IPS DF 6.9 (cell line): ENCODE data around the gene CACTIN.
A peak's percentile ranks its signal among the peaks of the same experiment; 100 is the strongest.
"Not testable (repeated sequence)": the region's sequence is repeated elsewhere in the genome, so short reads cannot be mapped to it uniquely, and the experiment has no call there.

Experiments
- DNase-seq: peaks from one replicate; pipeline ENCODE4 v3.0.0-alpha.2; 2013; ENCODE audit warnings: low read depth, low spot score
- H3K27ac ChIP-seq: one replicate; pipeline ENCODE4 v1.5.1; 2013; ENCODE audit warnings: low read length, control low read depth
- H3K27me3 ChIP-seq: 2 replicates; pipeline ENCODE4 v1.6.1; 2013; ENCODE audit warnings: mild to moderate bottlenecking, low read length; ENCODE audit not compliant: control insufficient read depth, insufficient read depth
- H3K36me3 ChIP-seq: 2 replicates; pipeline ENCODE4 v1.6.1; 2013; ENCODE audit warnings: low read length; ENCODE audit not compliant: control insufficient read depth, insufficient read depth
- H3K4me1 ChIP-seq: 2 replicates; pipeline ENCODE4 v1.6.1; 2013; ENCODE audit warnings: low read length; ENCODE audit not compliant: control insufficient read depth, insufficient read depth
- H3K4me3 ChIP-seq: 2 replicates; pipeline ENCODE4 v1.5.1; 2013; ENCODE audit warnings: mild to moderate bottlenecking, low read length
- H3K9me3 ChIP-seq: 2 replicates; pipeline ENCODE4 v1.6.1; 2013; ENCODE audit warnings: low read length, inconsistent platforms; ENCODE audit not compliant: control insufficient read depth, insufficient read depth
- WGBS: extraction: QIAGEN DNeasy Blood & Tissue Kit; methylation state at CpG from one replicate; pipeline ENCODE4 v1.1.7; 2013; ENCODE audit warnings: mixed read lengths, missing lambda C conversion rate; ENCODE audit not compliant: insufficient read length, insufficient coverage; 5-methylcytosine and 5-hydroxymethylcytosine counted together

The CACTIN gene

DNA sequence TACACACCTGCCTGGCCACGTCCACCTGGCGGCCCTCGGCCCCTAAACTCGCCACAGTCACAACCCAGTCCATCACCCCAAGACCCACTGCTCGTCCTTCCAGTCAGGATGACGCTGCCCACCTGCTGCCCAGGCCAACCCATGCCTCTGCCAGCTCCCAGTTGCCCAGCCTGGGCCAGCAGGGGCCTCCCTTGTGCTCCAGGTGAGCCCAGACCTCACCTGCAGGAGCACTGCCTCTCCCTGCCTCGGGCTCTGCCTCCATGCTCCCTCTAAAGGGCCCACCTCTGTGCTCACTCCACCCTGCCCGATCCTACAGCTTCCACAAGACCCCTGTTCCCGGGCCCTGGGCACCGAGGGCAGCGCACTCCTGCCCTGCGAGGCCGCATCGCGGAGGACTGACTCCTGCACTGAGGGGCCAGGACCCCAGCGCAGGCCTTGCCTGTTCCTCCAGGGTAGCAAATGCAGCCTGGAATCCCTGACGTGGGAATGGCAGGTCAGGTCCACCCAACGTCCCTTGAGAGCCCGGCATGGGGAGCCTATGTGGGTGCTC is 8.0 kb upstream of the CACTIN start:
- H3K4me3 ChIP-seq = no peak overlapping the region
- no peak overlapping the region for H3K27ac ChIP-seq
- no CpG with 5 or more reads among the region's 19 CpGs for WGBS
- no peaks in the 10 kb centered on the region for H3K4me1 ChIP-seq
- H3K9me3 ChIP-seq = no peaks in the 10 kb centered on the region
- no peak for DNase-seq
- no peaks in the 10 kb centered on the region for H3K27me3 ChIP-seq
- peaks cover 13% of the 10 kb centered on the region; the same call in 1 of the 2 replicates for H3K36me3 ChIP-seq

GRCh38 chr19:3633559-3633988 is 7.0 kb upstream of the CACTIN start:
- H3K4me1 ChIP-seq = no peaks in the 10 kb centered on the region
- H3K27me3 ChIP-seq = no peaks in the 10 kb centered on the region
- no peak overlapping the region for H3K4me3 ChIP-seq
- H3K9me3 ChIP-seq = no peaks in the 10 kb centered on the region
- WGBS = no CpG with 5 or more reads among the region's 22 CpGs
- DNase-seq = no peak
- H3K27ac ChIP-seq = no peak overlapping the region
- peaks cover 8% of the 10 kb centered on the region; the same call in 1 of the 2 replicates for H3K36me3 ChIP-seq

DNA sequence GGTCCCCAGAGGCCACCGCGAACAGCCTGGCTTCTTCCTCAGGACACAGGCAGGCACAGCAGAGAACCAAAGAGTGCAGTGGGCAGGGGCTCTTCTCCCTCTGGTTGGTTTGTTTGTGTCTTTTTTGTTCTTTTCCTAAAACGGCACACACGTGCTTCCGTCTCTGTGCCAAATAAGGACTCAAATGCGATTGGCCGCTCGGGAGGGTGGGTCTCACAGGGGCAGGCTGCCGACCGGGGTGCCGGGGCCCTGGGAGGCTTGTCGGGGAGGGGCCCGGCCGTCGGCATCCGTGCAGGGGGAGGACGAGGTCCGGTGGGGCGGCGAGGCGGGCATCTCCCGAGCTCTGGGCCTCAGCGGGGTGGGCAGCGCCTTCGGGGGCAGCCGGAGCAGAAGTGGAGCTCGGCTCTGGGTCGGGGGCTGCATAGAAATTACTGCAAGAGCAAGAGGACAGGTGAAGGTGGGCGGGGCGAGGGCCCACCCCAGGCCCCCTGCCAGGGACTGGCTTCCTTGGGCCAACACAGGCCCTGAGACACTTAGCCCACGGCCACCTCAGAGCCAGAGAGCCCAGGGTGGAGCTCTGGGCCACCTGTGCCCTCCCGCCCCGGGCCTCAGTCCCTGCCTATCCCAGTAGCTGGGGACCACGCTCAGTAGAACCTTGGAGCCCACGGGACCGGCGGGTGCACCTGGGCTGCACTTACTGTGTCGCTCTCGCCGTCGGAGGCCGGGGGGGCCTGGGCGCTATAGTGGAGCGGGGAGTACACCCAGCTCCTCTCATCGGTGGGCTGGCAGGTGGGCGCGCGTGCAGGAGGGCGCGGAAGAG is 6.4 kb upstream of the CACTIN start:
- Histone ChIP-seq H3K36me3 (peaks cover 5% of the 10 kb centered on the region; the same call in 1 of the 2 replicates), H3K4me1 (no peaks in the 10 kb centered on the region), H3K27me3 (no peaks in the 10 kb centered on the region), H3K4me3 (no peak overlapping the region), H3K9me3 (no peaks in the 10 kb centered on the region), H3K27ac (no peak overlapping the region)
- WGBS = no CpG with 5 or more reads among the region's 50 CpGs
- no peak for DNase-seq

- DNase-seq = no peak
- no peaks in the 10 kb centered on the region for H3K9me3 ChIP-seq
- peaks cover 5% of the 10 kb centered on the region; the same call in 1 of the 2 replicates for H3K36me3 ChIP-seq
- H3K27me3 ChIP-seq = no peaks in the 10 kb centered on the region
- no CpG with 5 or more reads among the region's 16 CpGs for WGBS
- H3K4me3 ChIP-seq = no peak overlapping the region
- H3K4me1 ChIP-seq = no peaks in the 10 kb centered on the region
- H3K27ac ChIP-seq = no peak overlapping the region
Measured at GRCh38 chr19:3632098-3632497, 5.5 kb upstream of the CACTIN start.

DNA sequence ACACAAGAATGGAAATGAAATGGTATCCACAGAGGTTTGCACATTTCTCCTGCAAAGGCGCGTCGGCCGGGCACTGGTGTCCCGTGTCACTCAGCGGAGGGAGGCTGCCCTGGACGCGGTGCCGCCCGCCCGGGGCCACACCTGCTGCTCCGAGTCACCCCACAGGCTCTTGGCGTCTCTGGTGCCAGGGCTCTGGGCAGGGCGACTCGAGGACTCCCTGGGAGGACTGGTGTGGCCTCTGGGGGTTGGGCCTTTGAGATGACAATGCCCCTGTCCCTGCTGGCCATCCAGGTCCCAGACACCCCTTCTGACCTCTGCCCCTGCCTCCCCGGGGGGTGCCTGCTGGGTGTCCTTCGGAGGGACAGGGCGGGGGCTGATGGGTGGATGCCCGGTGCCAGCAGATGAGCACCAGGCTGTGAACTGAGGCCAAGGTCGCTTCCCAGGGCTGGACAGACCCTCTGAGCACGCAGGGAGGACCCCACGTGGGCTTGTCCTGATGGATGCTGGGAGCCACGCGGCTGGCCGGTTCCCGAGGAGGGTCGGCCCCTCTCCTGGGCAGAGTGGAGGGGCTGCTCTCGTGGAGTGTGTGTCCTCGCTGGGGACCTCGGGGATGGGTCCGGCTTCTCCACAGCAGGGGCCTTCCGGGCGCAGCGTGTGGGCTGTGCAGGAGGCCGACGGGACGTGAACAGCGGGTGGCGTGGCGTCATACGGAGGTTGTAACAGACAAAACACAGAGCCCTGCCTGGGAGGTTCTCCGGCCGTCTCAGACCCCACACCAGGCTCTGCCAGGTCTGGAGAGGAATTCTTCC is 4.7 kb upstream of the CACTIN start:
- no CpG with 5 or more reads among the region's 43 CpGs for WGBS

DNA sequence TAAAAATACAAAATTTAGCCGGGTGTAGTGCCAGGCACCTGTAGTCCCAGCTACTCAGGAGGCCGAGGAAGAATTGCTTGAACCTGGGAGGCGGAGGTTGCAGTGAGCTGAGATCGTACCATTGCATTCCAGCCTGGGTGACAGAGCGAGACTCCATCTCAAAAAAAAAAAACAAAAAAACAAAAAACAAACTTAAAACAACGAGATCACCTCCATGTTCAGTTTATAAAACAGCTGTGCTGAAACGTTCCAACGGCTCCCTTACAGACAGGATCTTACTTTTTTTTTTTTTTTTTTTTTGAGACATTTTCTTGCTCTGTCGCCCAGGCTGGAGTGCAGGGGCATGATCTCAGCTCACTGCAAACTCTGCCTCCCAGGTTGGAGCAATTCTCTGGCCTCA is 2.2 kb upstream of the CACTIN start:
- not testable (repeated sequence) for DNase-seq, H3K27me3 ChIP-seq, H3K36me3 ChIP-seq, H3K4me1 ChIP-seq, H3K27ac ChIP-seq, H3K9me3 ChIP-seq, H3K4me3 ChIP-seq
- no CpG with 5 or more reads among the region's 9 CpGs for WGBS

More for the DNA sequence above, 4.7 kb upstream of the CACTIN start:
- Histone ChIP-seq H3K27ac (no peak overlapping the region), H3K9me3 (no peaks in the 10 kb centered on the region), H3K4me1 (no peaks in the 10 kb centered on the region), H3K36me3 (no peaks in the 10 kb centered on the region; the same call in 1 of the 2 replicates), H3K27me3 (no peaks in the 10 kb centered on the region), H3K4me3 (no peak overlapping the region)
- DNase-seq = no peak

GRCh38 chr19:3627351-3627723 is 747 bp upstream of the CACTIN start:
- Histone ChIP-seq H3K27ac (no peak overlapping the region), H3K4me3 (no peak overlapping the region), H3K9me3 (no peaks in the 10 kb centered on the region), H3K4me1 (no peaks in the 10 kb centered on the region), H3K27me3 (no peaks in the 10 kb centered on the region), H3K36me3 (peaks cover 6% of the 10 kb centered on the region)
- no CpG with 5 or more reads among the region's 7 CpGs for WGBS
- no peak for DNase-seq

DNA sequence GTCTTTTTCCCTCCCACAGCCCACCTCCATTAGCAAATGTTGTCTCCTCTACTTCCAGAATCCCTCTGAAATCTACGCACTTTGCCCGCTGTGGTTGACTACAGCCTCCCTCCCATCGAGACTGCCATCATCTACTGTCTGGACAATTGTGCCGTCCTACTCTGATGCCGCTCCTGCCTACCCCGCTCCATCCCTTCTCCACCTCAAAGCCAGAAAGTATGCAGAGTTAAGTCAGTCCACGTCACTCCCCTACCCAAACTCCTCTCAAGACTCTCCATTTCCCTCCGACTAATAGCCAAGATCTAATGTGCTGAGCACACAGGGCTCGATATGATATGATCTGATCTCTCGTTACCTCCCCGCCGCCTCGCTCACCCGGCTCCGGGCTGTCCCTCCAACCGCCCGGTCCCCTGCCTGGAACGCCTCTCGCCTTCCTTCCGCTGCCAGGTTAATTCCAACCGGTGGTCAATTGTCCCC is 556 bp downstream of the CACTIN start:
- Histone ChIP-seq H3K4me3 (peak overlapping the region; percentile 89), H3K27ac (no peak overlapping the region), H3K36me3 (peaks cover 6% of the 10 kb centered on the region)

DNA sequence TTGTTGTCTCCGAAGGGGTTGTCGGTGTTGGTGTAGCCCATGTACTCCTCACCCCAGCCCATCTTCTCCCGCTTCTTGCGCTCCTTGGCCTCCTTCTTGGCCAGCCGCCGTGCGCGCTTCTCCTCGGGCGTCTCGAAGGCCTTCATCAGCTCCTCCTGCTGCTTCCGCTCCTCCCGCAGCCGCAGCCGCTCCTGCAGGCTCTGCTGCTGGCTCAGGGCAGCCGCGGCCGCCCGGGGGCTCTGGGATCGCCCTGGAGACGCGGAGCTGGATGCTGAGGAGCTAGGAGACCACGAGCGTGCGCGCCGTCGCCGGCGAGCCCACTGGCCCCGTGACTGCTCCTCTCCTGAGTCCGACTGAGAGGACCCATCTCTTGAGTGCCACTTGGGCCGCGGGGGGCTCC is 2.9 kb downstream of the CACTIN start:
- Histone ChIP-seq H3K9me3 (no peaks in the 10 kb centered on the region), H3K36me3 (peaks cover 6% of the 10 kb centered on the region), H3K4me1 (no peaks in the 10 kb centered on the region), H3K27ac (no peak overlapping the region), H3K27me3 (no peaks in the 10 kb centered on the region), H3K4me3 (no peak overlapping the region)
- no peak for DNase-seq
- no CpG with 5 or more reads among the region's 34 CpGs for WGBS

More for the DNA sequence above, 556 bp downstream of the CACTIN start:
- Histone ChIP-seq H3K4me1 (no peaks in the 10 kb centered on the region), H3K9me3 (no peaks in the 10 kb centered on the region), H3K27me3 (no peaks in the 10 kb centered on the region)
- no CpG with 5 or more reads among the region's 21 CpGs for WGBS
- no peak for DNase-seq

DNA sequence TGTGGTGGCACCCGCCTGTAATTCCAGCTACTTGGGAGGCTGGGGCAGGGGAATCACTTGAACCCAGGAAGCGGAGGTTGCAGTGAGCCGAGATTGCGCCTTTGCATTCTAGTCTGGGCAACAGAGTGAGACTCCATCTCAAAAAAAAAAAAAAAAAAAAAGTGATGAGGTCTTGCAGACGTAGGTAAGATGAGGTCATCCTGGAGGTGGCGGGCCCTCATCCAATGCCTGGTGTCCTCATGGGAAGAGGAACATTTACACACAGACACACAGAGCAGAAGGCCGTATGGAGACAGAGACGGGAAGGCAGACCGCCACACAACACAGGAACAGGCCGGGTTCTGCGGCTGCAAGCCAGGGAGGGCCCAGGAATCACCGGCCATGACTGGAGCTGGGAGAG is 4.4 kb downstream of the CACTIN start:
- H3K4me3 ChIP-seq = no peak overlapping the region
- no CpG with 5 or more reads among the region's 12 CpGs for WGBS
- peaks cover 6% of the 10 kb centered on the region for H3K36me3 ChIP-seq
- DNase-seq = no peak
- no peaks in the 10 kb centered on the region for H3K9me3 ChIP-seq
- H3K4me1 ChIP-seq = no peaks in the 10 kb centered on the region; the same call in 1 of the 2 replicates
- no peak overlapping the region for H3K27ac ChIP-seq
- H3K27me3 ChIP-seq = no peaks in the 10 kb centered on the region
